Measurements from ENCODE around the gene MAP3K5. TPM values are rescaled to one million over a fixed set of nuclear protein-coding genes. Genes with fewer than 3 reads are reported as not detected.
A peak's percentile ranks its signal among the peaks of the same experiment; 100 is the strongest.

MAP3K5 gene
- total and polyA plus RNA-seq, 2 donors (not counting 3 experiments of a cell fraction or from before 2014, with no cell fraction given): 1.5 to 7.0 TPM

- Histone ChIP-seq H3K4me1 (ENCODE audit: control insufficient read depth, extremely low read depth, insufficient read depth, low read length) (no peaks in the 10 kb centered on the region), H3K36me3 (ENCODE audit: control insufficient read depth in 2 of 2, extremely low read depth in 1 of 2, insufficient read depth in 2 of 2, low read length in 2 of 2) (no peaks in the 10 kb centered on the region), H3K4me3 (replicated peaks in 1 of 3; ENCODE audit: insufficient read depth in 1 of 3, low read depth in 1 of 3, low read length in 3 of 3) (no peak overlapping the region), H3K27me3 (ENCODE audit: control insufficient read depth in 2 of 2, insufficient read depth in 2 of 2, low read length in 2 of 2) (no peaks in the 10 kb centered on the region), H3K9me3 (replicated peaks; ENCODE audit: control insufficient read depth, insufficient read depth, low read length) (no peaks in the 10 kb centered on the region), H3K9ac (replicated peaks; ENCODE audit: extremely low read depth, insufficient read depth, low read length) (no peak overlapping the region), H3K27ac (ENCODE audit: insufficient read depth, low read depth, low read length) (no peak overlapping the region), H3K9me1 (replicated peaks; ENCODE audit: control insufficient read depth, extremely low read depth, insufficient read depth, low read length) (no peaks in the 10 kb centered on the region), H3K79me2 (ENCODE audit: control insufficient read depth, insufficient read depth, low read length) (peaks cover 2% of the 10 kb centered on the region), H3K4me2 (ENCODE audit: insufficient read depth, low read length) (no peak overlapping the region), H4K20me1 (replicated peaks; ENCODE audit: control insufficient read depth, extremely low read depth, insufficient read depth, low read length) (no peaks in the 10 kb centered on the region), H2AFZ (ENCODE audit: low read depth, low read length) (no peak overlapping the region)
- dilution Hi-C loops (cut with MboI; ENCODE audit: extremely low pct_ligation_motif_present, low sequenced_read_pairs): no loop called here
- FAIRE-seq: no peak
- ChIA-PET CTCF (interaction anchor here (2.0 kb wide), 1 partner anchor 17 kb away, joined by 16 read pairs; the partner anchor contains the start of gene MAP3K5), POLR2A (no interaction called here)
- TF ChIP-seq EZH2 (IDR thresholded peaks at IDR 0.05; ENCODE audit: borderline replicate concordance, low read depth, low read length, severe bottlenecking): no peak
- intact Hi-C loops (cut with micrococcal nuclease): no loop called here
- BruUV-seq (replicated peaks): no TSS peak
- no peak for DNase-seq (ENCODE audit: low read depth, low spot score)
Observed at GRCh38 chr6:136775081-136775480, 17.2 kb downstream of the MAP3K5 start.

GRCh38 chr6:136774228-136775041 lies 17.8 kb downstream of the MAP3K5 start:
- intact Hi-C loops (cut with micrococcal nuclease): no loop called here
- DNase-seq (ENCODE audit: low read depth, low spot score) (peak; percentile 19), FAIRE-seq (no peak)
- no peaks in the 10 kb centered on the region for H3K79me2 ChIP-seq (ENCODE audit: control insufficient read depth, insufficient read depth, low read length)
- H3K27ac ChIP-seq (ENCODE audit: insufficient read depth, low read depth, low read length): no peak overlapping the region
- POLR2A ChIA-PET: no interaction called here
- no peaks in the 10 kb centered on the region for H3K9me1 ChIP-seq (replicated peaks; ENCODE audit: control insufficient read depth, extremely low read depth, insufficient read depth, low read length)
- BruUV-seq (replicated peaks): no TSS peak
- no peak overlapping the region for H3K4me3 ChIP-seq (replicated peaks in 1 of 3; ENCODE audit: insufficient read depth in 1 of 3, low read depth in 1 of 3, low read length in 3 of 3)
- H3K4me2 ChIP-seq (ENCODE audit: insufficient read depth, low read length): no peak overlapping the region
- no peaks in the 10 kb centered on the region for H3K4me1 ChIP-seq (ENCODE audit: control insufficient read depth, extremely low read depth, insufficient read depth, low read length)
- CTCF ChIA-PET: interaction anchor here (2.0 kb wide), 1 partner anchor 18 kb away, joined by 16 read pairs; the partner anchor contains the start of gene MAP3K5
- no peak overlapping the region for H3K9ac ChIP-seq (replicated peaks; ENCODE audit: extremely low read depth, insufficient read depth, low read length)
- no peaks in the 10 kb centered on the region for H3K36me3 ChIP-seq (ENCODE audit: control insufficient read depth in 2 of 2, extremely low read depth in 1 of 2, insufficient read depth in 2 of 2, low read length in 2 of 2)
- no peak overlapping the region for H2AFZ ChIP-seq (ENCODE audit: low read depth, low read length)
- no peak for TF ChIP-seq GATA2 (IDR thresholded peaks at IDR 0.05; ENCODE audit: insufficient read depth, insufficient read length, low read depth, low read length)
- peak; percentile 3 for TF ChIP-seq JUN (IDR thresholded peaks at IDR 0.05; ENCODE audit: borderline replicate concordance, insufficient read depth, insufficient read length, low read depth)
- H4K20me1 ChIP-seq (replicated peaks; ENCODE audit: control insufficient read depth, extremely low read depth, insufficient read depth, low read length): no peaks in the 10 kb centered on the region
- dilution Hi-C loops (cut with MboI; ENCODE audit: extremely low pct_ligation_motif_present, low sequenced_read_pairs): no loop called here
- no peaks in the 10 kb centered on the region for H3K9me3 ChIP-seq (replicated peaks; ENCODE audit: control insufficient read depth, insufficient read depth, low read length)
- H3K27me3 ChIP-seq (ENCODE audit: control insufficient read depth in 2 of 2, insufficient read depth in 2 of 2, low read length in 2 of 2): no peaks in the 10 kb centered on the region

Data from endothelial cell of umbilical vein (primary cell).